T-cell (primary cell): ENCODE measurements around the gene KANTR. TPM values are rescaled to one million over a fixed set of nuclear protein-coding genes. Genes with fewer than 3 reads are reported as not detected.
A peak's percentile ranks its signal among the peaks of the same experiment; 100 is the strongest.

Experiments used
- ATAC-seq, 4 experiments: fragments of 200-7000 bp in 3 of 4; fragments of 150-1000 bp in 1 of 4; cut with Tn5 transposase; replicated peaks in 1 of 4; 1 replicate in 3 of 4; 2 replicates in 1 of 4; pipeline ENCODE4 v1.10.0; 2021; ENCODE audit warnings: moderate library complexity in 3 of 4, mild to moderate bottlenecking in 2 of 4, moderate number of reproducible peaks in 1 of 4
- CTCF ChIA-PET, 2 donors: fragments of 300-600 bp; sonication (Branson Sonifier 250); formaldehyde crosslinking; loops; one replicate each; lab custom pipeline; 2022; ENCODE audit warnings: antibody characterized with exemption in 2 of 2; lab: Charles Lee
- POLR2A ChIA-PET, 2 donors: fragments of 300-600 bp; sonication (Branson Sonifier 250); formaldehyde crosslinking; loops; one replicate each; lab custom pipeline; 2022; ENCODE audit warnings: antibody characterized with exemption in 2 of 2; lab: Charles Lee
- DNase-seq, 35 experiments: peaks; one replicate each; pipeline versions ENCODE4 v3.0.0 to v3.0.0-alpha.2; 2013 to 2023
- H3K27ac ChIP-seq: one replicate; pipeline ENCODE4 v1.5.1; 2013; ENCODE audit warnings: low read length
- H3K27me3 ChIP-seq, 2 experiments: replicated peaks in 1 of 2; 1 replicate in 1 of 2; 2 replicates in 1 of 2; pipeline versions ENCODE4 v1.6.1 to v1.7.0; 2013; ENCODE audit warnings: low read length in 1 of 2, mixed read lengths in 1 of 2; ENCODE audit not compliant: control insufficient read depth in 2 of 2, insufficient read depth in 2 of 2; ENCODE audit errors: extremely low read depth in 1 of 2
- H3K36me3 ChIP-seq, 2 donors: 1 replicate in 1 of 2; 2 replicates in 1 of 2; pipeline versions ENCODE4 v1.6.1 to v1.7.0; 2013; ENCODE audit warnings: low read length in 1 of 2; ENCODE audit not compliant: control insufficient read depth in 2 of 2, insufficient read depth in 1 of 2; ENCODE audit errors: extremely low read depth in 1 of 2
- H3K4me1 ChIP-seq, 2 experiments: 1 replicate in 1 of 2; 2 replicates in 1 of 2; pipeline versions ENCODE4 v1.6.1 to v1.7.0; 2013; ENCODE audit warnings: low read length in 2 of 2, mixed read lengths in 1 of 2; ENCODE audit not compliant: insufficient read depth in 2 of 2, control insufficient read depth in 1 of 2; ENCODE audit errors: extremely low read depth in 1 of 2
- H3K4me3 ChIP-seq, 2 donors: 1 replicate in 1 of 2; 2 replicates in 1 of 2; pipeline versions ENCODE4 v1.5.1 to v1.7.0; 2013; ENCODE audit warnings: mild to moderate bottlenecking in 2 of 2, low read length in 1 of 2, moderate library complexity in 1 of 2; ENCODE audit not compliant: control insufficient read depth in 1 of 2; ENCODE audit errors: extremely low read depth in 1 of 2
- H3K9me3 ChIP-seq: 2 replicates; pipeline ENCODE4 v1.7.0; 2013
- H3K27ac Mint-ChIP-seq, 2 donors: one replicate each; pipeline ENCODE4 v1.8.0; 2020 to 2021; ENCODE audit warnings: mild to moderate bottlenecking in 2 of 2, mixed read lengths in 2 of 2
- H3K27me3 Mint-ChIP-seq, 2 donors: one replicate each; pipeline ENCODE4 v1.8.0; 2021 to 2022; ENCODE audit warnings: mixed read lengths in 2 of 2
- H3K36me3 Mint-ChIP-seq: one replicate; pipeline ENCODE4 v1.8.0; 2021; ENCODE audit warnings: mixed read lengths
- H3K4me1 Mint-ChIP-seq, 3 donors: one replicate each; pipeline ENCODE4 v1.8.0; 2020 to 2022; ENCODE audit warnings: mixed read lengths in 3 of 3, mild to moderate bottlenecking in 1 of 3
- H3K4me3 Mint-ChIP-seq, 3 donors: one replicate each; pipeline ENCODE4 v1.8.0; 2020 to 2022; ENCODE audit warnings: mild to moderate bottlenecking in 3 of 3, mixed read lengths in 3 of 3, moderate library complexity in 3 of 3
- H3K9me3 Mint-ChIP-seq, 3 donors: one replicate each; pipeline ENCODE4 v1.8.0; 2020 to 2022; ENCODE audit warnings: mixed read lengths in 3 of 3
- WGBS: methylation state at CpG from one replicate; pipeline ENCODE4 v1.1.5; 2013; ENCODE audit warnings: missing lambda C conversion rate; ENCODE audit not compliant: insufficient coverage; 5-methylcytosine and 5-hydroxymethylcytosine counted together
- total RNA-seq, 35 experiments: library from RNA in 6 of 35; stranded (reverse) in 6 of 35; fragments of 120-200 nt in 1 of 35; gene quantifications; one replicate each; pipeline versions ENCODE4 v1.2.1 to v1.2.4 and lab custom pipeline; 2013 to 2026

KANTR gene
- total RNA-seq, 5 donors from 2014 or later (not counting 1 experiment from before 2014, with no cell fraction given): 14.9 to 21.2 (median 17.0) TPM

- Histone ChIP-seq H3K4me1 (peaks cover 0 to 9% of the 10 kb centered on the region in 2 experiments), H3K27ac (no peak overlapping the region), H3K9me3 (no peaks in the 10 kb centered on the region), H3K36me3 (no peaks in the 10 kb centered on the region), H3K4me3 (no peak overlapping the region), H3K27me3 (no peaks in the 10 kb centered on the region)
- ATAC-seq (no peak), DNase-seq (no peak)
- no peaks in the 10 kb centered on the region for H3K9me3 Mint-ChIP-seq
- no peaks in the 10 kb centered on the region for H3K36me3 Mint-ChIP-seq
- H3K4me3 Mint-ChIP-seq: peak overlapping the region in 1 of 3 donors; percentile 4
- ChIA-PET CTCF (interaction anchor here in 1 of 2 donors (0.7 kb wide), 1 partner anchor 240 kb away, joined by 7 read pairs; no protein-coding TSS in a partner anchor), POLR2A (interaction anchor here in 1 of 2 donors (0.9 kb wide), 1 partner anchor 16 kb away, joined by 4 read pairs; no protein-coding TSS in a partner anchor)
- 100% methylated on average over 1 of the region's 6 CpGs for WGBS
- peak overlapping the region; percentile 29 to 66 for H3K27ac Mint-ChIP-seq
- H3K4me1 Mint-ChIP-seq: peaks cover 16 to 20% (median 18%) of the 10 kb centered on the region in 3 donors
- H3K27me3 Mint-ChIP-seq: no peaks in the 10 kb centered on the region
These were observed 20.8 kb upstream of the KANTR start for GRCh38 chrX:53073115-53073586.

GRCh38 chrX:53075011-53075410, 18.9 kb upstream of the KANTR start:
- ChIA-PET POLR2A (no interaction called here), CTCF (no interaction called here)
- no peaks in the 10 kb centered on the region for H3K9me3 Mint-ChIP-seq
- H3K27me3 Mint-ChIP-seq: no peaks in the 10 kb centered on the region
- no peak for DNase-seq
- H3K36me3 Mint-ChIP-seq: no peaks in the 10 kb centered on the region
- 80% methylated on average over 3 of the region's 7 CpGs for WGBS
- H3K36me3 ChIP-seq: no peaks in the 10 kb centered on the region
- no peaks in the 10 kb centered on the region for H3K27me3 ChIP-seq
- H3K4me3 ChIP-seq: no peak overlapping the region
- peaks cover 0 to 9% of the 10 kb centered on the region in 2 experiments for H3K4me1 ChIP-seq
- no peaks in the 10 kb centered on the region for H3K9me3 ChIP-seq
- H3K4me3 Mint-ChIP-seq: no peak overlapping the region
- H3K27ac ChIP-seq: no peak overlapping the region
- peaks cover 16 to 20% (median 18%) of the 10 kb centered on the region in 3 donors for H3K4me1 Mint-ChIP-seq
- ATAC-seq: no peak
- peak overlapping the region in 1 of 2 donors; percentile 51 for H3K27ac Mint-ChIP-seq

DNA sequence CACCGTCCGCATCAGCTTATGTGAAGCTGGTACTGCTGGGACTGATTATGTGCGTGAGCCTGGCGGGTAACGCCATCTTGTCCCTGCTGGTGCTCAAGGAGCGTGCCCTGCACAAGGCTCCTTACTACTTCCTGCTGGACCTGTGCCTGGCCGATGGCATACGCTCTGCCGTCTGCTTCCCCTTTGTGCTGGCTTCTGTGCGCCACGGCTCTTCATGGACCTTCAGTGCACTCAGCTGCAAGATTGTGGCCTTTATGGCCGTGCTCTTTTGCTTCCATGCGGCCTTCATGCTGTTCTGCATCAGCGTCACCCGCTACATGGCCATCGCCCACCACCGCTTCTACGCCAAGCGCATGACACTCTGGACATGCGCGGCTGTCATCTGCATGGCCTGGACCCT, 17.3 kb upstream of the KANTR start:
- H3K4me3 Mint-ChIP-seq: no peak overlapping the region
- Histone ChIP-seq H3K27ac (no peak overlapping the region), H3K4me1 (peaks cover 0 to 15% of the 10 kb centered on the region in 2 experiments), H3K9me3 (no peaks in the 10 kb centered on the region), H3K36me3 (no peaks in the 10 kb centered on the region), H3K4me3 (no peak overlapping the region), H3K27me3 (no peaks in the 10 kb centered on the region)
- ATAC-seq (no peak), DNase-seq (no peak)
- H3K27ac Mint-ChIP-seq: no peak overlapping the region
- ChIA-PET CTCF (no interaction called here), POLR2A (no interaction called here)
- no peaks in the 10 kb centered on the region for H3K36me3 Mint-ChIP-seq
- WGBS: 93% methylated on average over 17 of the region's 21 CpGs
- peaks cover 0 to 6% of the 10 kb centered on the region in 2 donors for H3K27me3 Mint-ChIP-seq
- peaks cover 20 to 26% (median 22%) of the 10 kb centered on the region in 3 donors for H3K4me1 Mint-ChIP-seq
- no peaks in the 10 kb centered on the region for H3K9me3 Mint-ChIP-seq

- Histone ChIP-seq H3K27me3 (no peaks in the 10 kb centered on the region), H3K27ac (no peak overlapping the region), H3K4me3 (no peak overlapping the region), H3K36me3 (no peaks in the 10 kb centered on the region), H3K4me1 (peaks cover 0 to 8% of the 10 kb centered on the region in 2 experiments), H3K9me3 (no peaks in the 10 kb centered on the region)
- DNase-seq (peak in 1 of 35 experiments; percentile 32), ATAC-seq (no peak)
- H3K4me3 Mint-ChIP-seq: no peak overlapping the region
- peaks cover 12 to 20% (median 13%) of the 10 kb centered on the region in 3 donors for H3K4me1 Mint-ChIP-seq
- no peaks in the 10 kb centered on the region for H3K36me3 Mint-ChIP-seq
- ChIA-PET POLR2A (no interaction called here), CTCF (interaction anchor here in 1 of 2 donors (0.7 kb wide), 1 partner anchor 1307 kb away, joined by 3 read pairs; no protein-coding TSS in a partner anchor)
- H3K27me3 Mint-ChIP-seq: peaks cover 0 to 6% of the 10 kb centered on the region in 2 donors
- peak overlapping the region in 1 of 2 donors; percentile 2 for H3K27ac Mint-ChIP-seq
- H3K9me3 Mint-ChIP-seq: no peaks in the 10 kb centered on the region
- WGBS: 97% methylated on average over 18 of the region's 27 CpGs
These were observed 16.4 kb upstream of the KANTR start for GRCh38 chrX:53077207-53078197.

GRCh38 chrX:53078943-53079342, 15.0 kb upstream of the KANTR start:
- no CpG with 5 or more reads among the region's 1 CpG for WGBS
- Histone ChIP-seq H3K4me1 (peaks cover 0 to 20% of the 10 kb centered on the region in 2 experiments), H3K4me3 (no peak overlapping the region), H3K27me3 (no peaks in the 10 kb centered on the region), H3K36me3 (peaks cover 0 to under 1% of the 10 kb centered on the region in 2 donors), H3K27ac (no peak overlapping the region), H3K9me3 (no peaks in the 10 kb centered on the region)
- H3K36me3 Mint-ChIP-seq: no peaks in the 10 kb centered on the region
- no peak for DNase-seq
- CTCF ChIA-PET: no interaction called here
- H3K4me1 Mint-ChIP-seq: peaks cover 18 to 31% (median 21%) of the 10 kb centered on the region in 3 donors
- POLR2A ChIA-PET: no interaction called here
- no peak overlapping the region for H3K27ac Mint-ChIP-seq
- no peak for ATAC-seq
- peaks cover 0 to 6% of the 10 kb centered on the region in 2 donors for H3K27me3 Mint-ChIP-seq
- H3K4me3 Mint-ChIP-seq: no peak overlapping the region
- H3K9me3 Mint-ChIP-seq: no peaks in the 10 kb centered on the region
